Caco-2 (cell line): Measurements from ENCODE around the gene AZI2. TPM values are rescaled to one million over a fixed set of nuclear protein-coding genes. Genes with fewer than 3 reads are reported as not detected.
A peak's percentile ranks its signal among the peaks of the same experiment; 100 is the strongest.

Source experiments
- BruUV-seq: library from RNA; stranded (reverse); fragments of 400-500 nt; replicated peaks from 2 replicates; lab custom pipeline; 2021; lab: Mats Ljungman, UMichigan
- CTCF ChIA-PET: fragments of 300-600 bp; sonication (Branson Sonifier 250); formaldehyde crosslinking; loops from one replicate; lab custom pipeline; 2022; ENCODE audit warnings: antibody characterized with exemption; lab: Charles Lee
- POLR2A ChIA-PET: fragments of 300-600 bp; sonication (Branson Sonifier 250); formaldehyde crosslinking; loops from one replicate; lab custom pipeline; 2022; ENCODE audit warnings: antibody characterized with exemption; lab: Charles Lee
- DNase-seq, 2 experiments: peaks; one replicate each; pipeline versions ENCODE4 v3.0.0 to v3.0.0-alpha.2; 2020 to 2022
- H3K27me3 ChIP-seq: replicated peaks from 2 replicates; pipeline ENCODE4 v1.6.0; 2011; ENCODE audit warnings: low read length; ENCODE audit not compliant: control insufficient read depth, insufficient read depth
- H3K36me3 ChIP-seq: 2 replicates; pipeline ENCODE4 v1.5.1; 2011; ENCODE audit warnings: low read length; ENCODE audit not compliant: control insufficient read depth, insufficient read depth
- H3K4me1 ChIP-seq: fragments of 250-450 bp; sonication (Bioruptor Pico); 2 replicates; pipeline ENCODE4 v1.5.1; 2020; ENCODE audit warnings: mild to moderate bottlenecking
- H3K4me3 ChIP-seq: 2 replicates; pipeline ENCODE4 v1.5.1; 2011; ENCODE audit warnings: low read depth, mild to moderate bottlenecking, control low read depth, low read length
- H3K9me3 ChIP-seq: fragments of 250-450 bp; sonication (Bioruptor Pico); 2 replicates; pipeline ENCODE4 v1.5.1; 2020; ENCODE audit warnings: mild to moderate bottlenecking, moderate library complexity
- H3K27ac Mint-ChIP-seq: one replicate; pipeline ENCODE4 v1.8.0; 2022; ENCODE audit warnings: mixed read lengths; ENCODE audit not compliant: unreplicated experiment
- H3K27me3 Mint-ChIP-seq: one replicate; pipeline ENCODE4 v1.8.0; 2022; ENCODE audit warnings: mixed read lengths; ENCODE audit not compliant: insufficient read depth, unreplicated experiment
- H3K36me3 Mint-ChIP-seq: one replicate; pipeline ENCODE4 v1.8.0; 2022; ENCODE audit warnings: mild to moderate bottlenecking, mixed read lengths; ENCODE audit not compliant: insufficient read depth, unreplicated experiment
- H3K4me1 Mint-ChIP-seq: one replicate; pipeline ENCODE4 v1.8.0; 2022; ENCODE audit warnings: low read depth, mixed read lengths; ENCODE audit not compliant: unreplicated experiment
- H3K4me3 Mint-ChIP-seq: one replicate; pipeline ENCODE4 v1.8.0; 2022; ENCODE audit warnings: mild to moderate bottlenecking, moderate library complexity, mixed read lengths; ENCODE audit not compliant: unreplicated experiment
- H3K9me3 Mint-ChIP-seq: one replicate; pipeline ENCODE4 v1.8.0; 2022; ENCODE audit warnings: mixed read lengths; ENCODE audit not compliant: unreplicated experiment
- intact Hi-C: fragments of 100-400 bp; cut with micrococcal nuclease; formaldehyde crosslinking; loops from one replicate; pipeline ENCODE4 v1.10.0; 2022; ENCODE audit not compliant: unreplicated experiment
- total RNA-seq: library from RNA; stranded (reverse); gene quantifications from 2 replicates; pipeline ENCODE4 v1.2.3, GENCODE V29; 2022
- TF ChIP-seq, protein P1 (sequence below), 2 experiments: fragments of 200-600 bp in 1 of 2; IDR thresholded peaks; 1 replicate in 1 of 2; 2 replicates in 1 of 2; pipeline versions ENCODE4 v1.5.1 to v1.8.0; 2011 to 2022; ENCODE audit warnings: antibody characterized with exemption in 1 of 2, control low read depth in 1 of 2, inconsistent platforms in 1 of 2, low read depth in 1 of 2, low read length in 1 of 2, mild to moderate bottlenecking in 1 of 2, moderate library complexity in 1 of 2; ENCODE audit not compliant: insufficient read depth in 1 of 2, severe bottlenecking in 1 of 2, unreplicated experiment in 1 of 2

The AZI2 gene
- total RNA-seq, 1 experiment from 2014 or later = 57.4 TPM

DNA sequence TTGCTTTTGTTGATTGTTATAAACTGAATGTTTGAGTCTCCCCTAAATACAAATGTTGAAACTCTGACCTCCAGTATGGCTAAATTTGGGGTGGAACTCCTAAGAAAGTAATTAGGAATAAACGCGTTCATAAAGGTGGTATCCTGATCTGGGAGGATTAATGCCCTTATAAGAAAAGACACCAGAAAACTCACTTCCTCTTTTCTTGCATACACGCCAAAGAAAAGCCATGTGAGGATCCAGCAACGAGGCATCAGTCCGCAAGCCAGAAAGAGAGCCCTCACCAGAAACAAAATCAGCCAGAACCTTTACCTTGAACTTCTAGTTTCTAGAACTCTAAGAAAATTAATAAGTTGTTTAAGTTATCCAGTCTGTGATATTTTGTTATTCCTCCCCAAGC is 37.4 kb upstream of the AZI2 start:
- intact Hi-C loops = no loop called here
- H3K27me3 ChIP-seq = no peaks in the 10 kb centered on the region
- Mint-ChIP-seq H3K27me3 (no peaks in the 10 kb centered on the region), H3K27ac (no peak overlapping the region), H3K36me3 (no peaks in the 10 kb centered on the region), H3K4me1 (peaks cover 5% of the 10 kb centered on the region), H3K4me3 (no peak overlapping the region), H3K9me3 (no peaks in the 10 kb centered on the region)
- no TSS peak for BruUV-seq
- no peak for DNase-seq
- ChIA-PET CTCF (no interaction called here), POLR2A (no interaction called here)
- no peaks in the 10 kb centered on the region for H3K4me1 ChIP-seq
- H3K9me3 ChIP-seq = no peaks in the 10 kb centered on the region
- no peak overlapping the region for H3K4me3 ChIP-seq
- no peaks in the 10 kb centered on the region for H3K36me3 ChIP-seq
- TF ChIP-seq, protein P1, sequence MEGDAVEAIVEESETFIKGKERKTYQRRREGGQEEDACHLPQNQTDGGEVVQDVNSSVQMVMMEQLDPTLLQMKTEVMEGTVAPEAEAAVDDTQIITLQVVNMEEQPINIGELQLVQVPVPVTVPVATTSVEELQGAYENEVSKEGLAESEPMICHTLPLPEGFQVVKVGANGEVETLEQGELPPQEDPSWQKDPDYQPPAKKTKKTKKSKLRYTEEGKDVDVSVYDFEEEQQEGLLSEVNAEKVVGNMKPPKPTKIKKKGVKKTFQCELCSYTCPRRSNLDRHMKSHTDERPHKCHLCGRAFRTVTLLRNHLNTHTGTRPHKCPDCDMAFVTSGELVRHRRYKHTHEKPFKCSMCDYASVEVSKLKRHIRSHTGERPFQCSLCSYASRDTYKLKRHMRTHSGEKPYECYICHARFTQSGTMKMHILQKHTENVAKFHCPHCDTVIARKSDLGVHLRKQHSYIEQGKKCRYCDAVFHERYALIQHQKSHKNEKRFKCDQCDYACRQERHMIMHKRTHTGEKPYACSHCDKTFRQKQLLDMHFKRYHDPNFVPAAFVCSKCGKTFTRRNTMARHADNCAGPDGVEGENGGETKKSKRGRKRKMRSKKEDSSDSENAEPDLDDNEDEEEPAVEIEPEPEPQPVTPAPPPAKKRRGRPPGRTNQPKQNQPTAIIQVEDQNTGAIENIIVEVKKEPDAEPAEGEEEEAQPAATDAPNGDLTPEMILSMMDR (IDR thresholded peaks at IDR 0.05; ENCODE audit: insufficient read depth in 1 of 2, low read depth in 1 of 2, low read length in 1 of 2, severe bottlenecking in 1 of 2, unreplicated experiment in 1 of 2) = no peak

- Mint-ChIP-seq H3K9me3 (no peaks in the 10 kb centered on the region), H3K4me1 (no peaks in the 10 kb centered on the region), H3K27me3 (peaks cover 2% of the 10 kb centered on the region), H3K36me3 (no peaks in the 10 kb centered on the region), H3K4me3 (no peak overlapping the region), H3K27ac (no peak overlapping the region)
- no peaks in the 10 kb centered on the region for H3K9me3 ChIP-seq
- BruUV-seq = no TSS peak
- H3K27me3 ChIP-seq = no peaks in the 10 kb centered on the region
- H3K4me3 ChIP-seq = no peak overlapping the region
- ChIA-PET POLR2A (no interaction called here), CTCF (no interaction called here)
- H3K36me3 ChIP-seq = no peaks in the 10 kb centered on the region
- intact Hi-C loops = no loop called here
- TF ChIP-seq, protein P1 (IDR thresholded peaks at IDR 0.05; ENCODE audit: insufficient read depth in 1 of 2, low read depth in 1 of 2, low read length in 1 of 2, severe bottlenecking in 1 of 2, unreplicated experiment in 1 of 2) = no peak
- H3K4me1 ChIP-seq = no peaks in the 10 kb centered on the region
- DNase-seq = no peak
These were observed 27.8 kb upstream of the AZI2 start for GRCh38 chr3:28376424-28376823.

- TF ChIP-seq, protein P1 (IDR thresholded peaks at IDR 0.05; ENCODE audit: insufficient read depth in 1 of 2, low read depth in 1 of 2, low read length in 1 of 2, severe bottlenecking in 1 of 2, unreplicated experiment in 1 of 2) = no peak
- TSS peak; percentile 51 for BruUV-seq
- H3K4me1 ChIP-seq = no peaks in the 10 kb centered on the region
- intact Hi-C loops = loop anchor here (2.0 to 10.0 kb wide), 3 partner anchors 109 to 865 kb away; partner anchors contain the start of genes CMC1 and SLC4A7
- Mint-ChIP-seq H3K36me3 (peaks cover 12% of the 10 kb centered on the region), H3K4me1 (peaks cover 7% of the 10 kb centered on the region), H3K27ac (peak overlapping the region; percentile 99), H3K4me3 (peak overlapping the region; percentile 99), H3K9me3 (no peaks in the 10 kb centered on the region), H3K27me3 (no peaks in the 10 kb centered on the region)
- no peak for DNase-seq
- no peaks in the 10 kb centered on the region for H3K27me3 ChIP-seq
- ChIA-PET POLR2A (no interaction called here), CTCF (no interaction called here)
- H3K4me3 ChIP-seq = peak overlapping the region; percentile 69
- no peaks in the 10 kb centered on the region for H3K36me3 ChIP-seq
- no peaks in the 10 kb centered on the region for H3K9me3 ChIP-seq
These were observed 911 bp upstream of the AZI2 start for GRCh38 chr3:28349469-28350000.
